Fibroblast of mammary gland (primary cell): Measurements from ENCODE around the gene PRKG1.

Source experiments
- DNase-seq: peaks from one replicate; pipeline ENCODE4 v3.0.0-alpha.2; 2010; ENCODE audit warnings: low read depth
- H3K4me3 ChIP-seq: 2 replicates; pipeline ENCODE4 v1.5.1; 2011; ENCODE audit warnings: low read depth, mild to moderate bottlenecking, low read length, moderate library complexity; ENCODE audit not compliant: control insufficient read depth
- TF ChIP-seq, protein P1 (sequence below): conservative IDR thresholded peaks from 2 replicates; pipeline ENCODE4 v1.5.1; 2011; ENCODE audit warnings: low read depth, low read length, inconsistent platforms; ENCODE audit not compliant: control insufficient read depth, insufficient read depth

Gene PRKG1

DNA sequence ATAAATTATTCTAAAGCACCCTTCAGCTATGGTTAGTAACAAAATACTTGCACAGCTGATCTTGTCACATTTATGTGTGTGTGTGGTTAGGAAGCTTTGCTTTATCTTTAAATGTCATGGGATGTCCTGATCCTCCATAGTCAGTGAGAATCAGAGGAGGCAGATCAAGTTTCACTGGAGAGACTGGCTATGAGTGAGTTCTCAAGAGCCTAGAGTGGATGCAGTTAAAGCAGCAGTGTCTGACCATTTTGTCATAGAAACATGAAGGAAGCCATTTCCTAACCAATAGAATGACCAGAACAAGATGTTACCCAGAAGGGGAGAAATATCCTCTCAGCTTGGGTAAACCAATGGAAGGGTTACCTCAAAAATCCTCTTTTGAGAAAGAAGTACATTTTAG is 1032.6 kb downstream of the PRKG1 start:
- DNase-seq: peak; percentile 2
- no peak overlapping the region for H3K4me3 ChIP-seq
- TF ChIP-seq, protein P1, sequence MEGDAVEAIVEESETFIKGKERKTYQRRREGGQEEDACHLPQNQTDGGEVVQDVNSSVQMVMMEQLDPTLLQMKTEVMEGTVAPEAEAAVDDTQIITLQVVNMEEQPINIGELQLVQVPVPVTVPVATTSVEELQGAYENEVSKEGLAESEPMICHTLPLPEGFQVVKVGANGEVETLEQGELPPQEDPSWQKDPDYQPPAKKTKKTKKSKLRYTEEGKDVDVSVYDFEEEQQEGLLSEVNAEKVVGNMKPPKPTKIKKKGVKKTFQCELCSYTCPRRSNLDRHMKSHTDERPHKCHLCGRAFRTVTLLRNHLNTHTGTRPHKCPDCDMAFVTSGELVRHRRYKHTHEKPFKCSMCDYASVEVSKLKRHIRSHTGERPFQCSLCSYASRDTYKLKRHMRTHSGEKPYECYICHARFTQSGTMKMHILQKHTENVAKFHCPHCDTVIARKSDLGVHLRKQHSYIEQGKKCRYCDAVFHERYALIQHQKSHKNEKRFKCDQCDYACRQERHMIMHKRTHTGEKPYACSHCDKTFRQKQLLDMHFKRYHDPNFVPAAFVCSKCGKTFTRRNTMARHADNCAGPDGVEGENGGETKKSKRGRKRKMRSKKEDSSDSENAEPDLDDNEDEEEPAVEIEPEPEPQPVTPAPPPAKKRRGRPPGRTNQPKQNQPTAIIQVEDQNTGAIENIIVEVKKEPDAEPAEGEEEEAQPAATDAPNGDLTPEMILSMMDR: no peak

GRCh38 chr10:52108236-52108635 is 1033.9 kb downstream of the PRKG1 start:
- TF ChIP-seq, protein P1: no peak

GRCh38 chr10:52110576-52110975 is 1036.3 kb downstream of the PRKG1 start:
- no peak for DNase-seq
- TF ChIP-seq, protein P1: no peak
- H3K4me3 ChIP-seq: no peak overlapping the region

More at GRCh38 chr10:52108236-52108635, 1033.9 kb downstream of the PRKG1 start:
- no peak for DNase-seq
- no peak overlapping the region for H3K4me3 ChIP-seq

DNA sequence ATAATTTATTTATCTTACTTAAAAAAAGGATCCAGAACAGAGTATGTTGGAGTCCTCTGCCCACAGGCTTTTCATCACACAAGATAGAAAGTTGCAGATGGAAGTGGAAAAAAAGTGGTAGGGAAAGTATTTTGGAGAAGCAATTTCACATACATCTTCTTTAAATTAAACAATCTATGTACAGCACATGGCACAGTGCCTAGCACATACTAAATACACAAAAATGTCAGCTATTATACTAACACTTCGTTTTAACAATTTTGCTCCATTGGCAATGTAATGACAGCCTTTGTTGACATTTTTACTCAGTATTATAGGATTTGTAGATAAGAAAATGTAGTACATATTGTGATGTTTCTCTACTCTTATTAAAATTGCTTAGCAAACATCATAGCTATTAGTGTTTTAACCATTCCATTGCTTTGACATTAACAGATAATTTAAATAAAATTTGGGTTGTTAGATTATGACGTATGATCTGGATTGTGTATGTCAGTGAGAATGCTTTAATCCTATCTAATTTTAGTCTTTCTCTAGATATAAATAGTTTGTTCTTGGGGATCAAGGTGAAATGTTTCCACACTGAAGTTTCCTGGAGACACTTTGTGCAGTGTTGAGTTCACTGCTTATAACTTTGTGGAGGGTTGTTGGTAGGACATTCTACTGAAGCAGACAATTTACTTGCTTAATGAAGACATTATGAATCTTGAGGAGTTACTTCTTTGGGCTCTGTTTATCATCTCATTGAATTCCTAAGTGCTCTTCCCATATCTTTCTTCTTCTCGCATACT is 1037.0 kb downstream of the PRKG1 start:
- H3K4me3 ChIP-seq: no peak overlapping the region
- DNase-seq: no peak
- TF ChIP-seq, protein P1: no peak

GRCh38 chr10:52115823-52116222 is 1041.5 kb downstream of the PRKG1 start:
- TF ChIP-seq, protein P1: no peak
- peak; percentile 15 for DNase-seq
- no peak overlapping the region for H3K4me3 ChIP-seq

DNA sequence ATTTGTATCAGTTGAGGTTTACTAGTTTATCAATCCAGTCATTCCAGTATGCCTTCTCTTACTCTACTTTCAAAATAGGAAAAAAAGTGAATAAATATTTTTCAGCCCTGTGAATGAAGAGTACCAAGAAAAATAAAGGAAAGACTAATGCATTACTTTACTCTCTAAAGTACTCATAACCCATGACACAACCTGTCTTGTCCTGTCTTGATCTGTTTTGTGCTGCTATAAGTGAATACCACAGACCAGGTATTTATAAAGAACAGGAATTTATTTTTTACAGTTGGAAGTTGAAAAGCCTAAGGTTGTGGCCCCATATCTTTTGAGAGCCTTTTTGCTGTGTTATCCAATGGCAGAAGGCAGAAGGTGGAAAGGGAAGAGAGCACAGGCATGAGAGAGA is 1045.2 kb downstream of the PRKG1 start:
- TF ChIP-seq, protein P1: no peak
- DNase-seq: no peak

More for the DNA sequence above, 1045.2 kb downstream of the PRKG1 start:
- H3K4me3 ChIP-seq: no peak overlapping the region
